ENCODE measurements around the gene MPPE1.
A peak's percentile ranks its signal among the peaks of the same experiment; 100 is the strongest.
"Not testable (repeated sequence)": the region's sequence is repeated elsewhere in the genome, so short reads cannot be mapped to it uniquely, and the experiment has no call there.

MPPE1 gene

DNA sequence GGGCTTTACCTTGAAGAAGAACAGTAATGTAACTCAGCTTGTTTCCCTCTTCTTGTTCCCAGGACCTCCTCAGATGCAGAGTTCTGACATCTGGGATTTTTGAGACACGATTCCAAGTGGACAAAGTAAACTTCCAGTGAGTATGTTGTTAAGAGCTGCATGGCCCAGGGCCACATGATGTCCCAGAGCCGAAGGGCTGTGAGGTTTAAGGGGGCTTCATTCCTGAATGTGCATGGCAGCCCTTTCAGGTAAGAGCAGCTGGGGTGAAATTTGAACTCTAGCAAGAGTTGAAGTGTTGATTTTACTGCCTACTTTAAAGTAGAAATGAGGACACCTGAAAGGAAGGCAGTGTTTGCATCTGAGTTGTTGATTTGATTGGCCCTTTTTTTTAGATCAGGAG is 43.6 kb downstream of the MPPE1 start:
- Histone ChIP-seq H3K27ac (ENCODE audit: low read depth, low read length) (no peak overlapping the region), H3K4me3 (ENCODE audit: low read depth, low read length) (no peak overlapping the region), H3K9ac (ENCODE audit: low read length) (no peak overlapping the region), H3K4me1 (ENCODE audit: control insufficient read depth, insufficient read depth, low read length) (peaks cover 13% of the 10 kb centered on the region), H3K36me3 (ENCODE audit: control insufficient read depth, insufficient read depth, low read length) (peaks cover 2% of the 10 kb centered on the region), H3K9me3 (ENCODE audit: control insufficient read depth, insufficient read depth, low read depth, low read length) (no peaks in the 10 kb centered on the region), H3K27me3 (ENCODE audit: control insufficient read depth, insufficient read depth, low read length) (no peaks in the 10 kb centered on the region)

- Histone ChIP-seq H3K27me3 (ENCODE audit: control insufficient read depth, insufficient read depth, low read length) (no peaks in the 10 kb centered on the region), H3K4me3 (ENCODE audit: low read depth, low read length) (no peak overlapping the region), H3K9ac (ENCODE audit: low read length) (no peak overlapping the region), H3K36me3 (ENCODE audit: control insufficient read depth, insufficient read depth, low read length) (no peaks in the 10 kb centered on the region; the same call in 1 of the 2 replicates), H3K4me1 (ENCODE audit: control insufficient read depth, insufficient read depth, low read length) (peaks cover 25% of the 10 kb centered on the region), H3K9me3 (ENCODE audit: control insufficient read depth, insufficient read depth, low read depth, low read length) (no peaks in the 10 kb centered on the region), H3K27ac (ENCODE audit: low read depth, low read length) (no peak overlapping the region)
Measured at GRCh38 chr18:11862468-11863137, 45.5 kb downstream of the MPPE1 start.

- no peaks in the 10 kb centered on the region for H3K9me3 ChIP-seq (ENCODE audit: control insufficient read depth, insufficient read depth, low read depth, low read length)
- no peaks in the 10 kb centered on the region for H3K27me3 ChIP-seq (ENCODE audit: control insufficient read depth, insufficient read depth, low read length)
- no peak overlapping the region for H3K27ac ChIP-seq (ENCODE audit: low read depth, low read length)
- H3K36me3 ChIP-seq (ENCODE audit: control insufficient read depth, insufficient read depth, low read length), result no peaks in the 10 kb centered on the region; the same call in 1 of the 2 replicates
- H3K4me3 ChIP-seq (ENCODE audit: low read depth, low read length), result no peak overlapping the region
- H3K9ac ChIP-seq (ENCODE audit: low read length), result no peak overlapping the region
- H3K4me1 ChIP-seq (ENCODE audit: control insufficient read depth, insufficient read depth, low read length), result peaks cover 32% of the 10 kb centered on the region
Measured at GRCh38 chr18:11861583-11862288, 46.4 kb downstream of the MPPE1 start.

- Histone ChIP-seq H3K27me3 (ENCODE audit: control insufficient read depth, insufficient read depth, low read length) (no peaks in the 10 kb centered on the region), H3K27ac (ENCODE audit: low read depth, low read length) (no peak overlapping the region), H3K36me3 (ENCODE audit: control insufficient read depth, insufficient read depth, low read length) (no peaks in the 10 kb centered on the region; the same call in 1 of the 2 replicates), H3K9ac (ENCODE audit: low read length) (no peak overlapping the region), H3K4me3 (ENCODE audit: low read depth, low read length) (no peak overlapping the region), H3K4me1 (ENCODE audit: control insufficient read depth, insufficient read depth, low read length) (peaks cover 37% of the 10 kb centered on the region), H3K9me3 (ENCODE audit: control insufficient read depth, insufficient read depth, low read depth, low read length) (no peaks in the 10 kb centered on the region)
Measured at GRCh38 chr18:11860594-11861450, 47.3 kb downstream of the MPPE1 start.

DNA sequence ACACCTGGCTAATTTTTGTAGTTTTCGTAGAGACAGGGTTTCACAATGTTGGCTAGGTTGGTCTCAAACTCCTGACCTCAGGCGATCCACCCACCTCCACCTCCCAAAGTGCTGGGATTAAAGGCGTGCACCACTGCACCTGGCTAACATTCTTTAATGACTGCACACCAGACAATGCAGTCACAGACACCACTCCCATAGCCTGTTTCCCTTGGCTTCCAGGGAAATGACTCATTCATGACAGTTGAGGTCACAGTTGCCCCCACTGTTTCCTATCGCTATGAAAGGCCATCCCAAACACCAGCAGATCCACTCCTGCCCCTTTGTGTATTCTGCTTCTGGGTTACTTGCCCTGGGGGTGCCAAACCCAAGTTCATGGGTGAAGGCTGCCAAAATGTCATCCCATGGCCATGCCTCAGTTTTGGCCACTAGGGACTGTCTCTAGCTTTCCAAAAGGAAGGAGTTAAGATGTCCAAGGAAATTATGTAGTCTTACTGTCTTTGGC is 48.2 kb downstream of the MPPE1 start:
- H3K27ac ChIP-seq (ENCODE audit: low read depth, low read length), result no peak overlapping the region
- no peaks in the 10 kb centered on the region for H3K27me3 ChIP-seq (ENCODE audit: control insufficient read depth, insufficient read depth, low read length)
- peaks cover 37% of the 10 kb centered on the region for H3K4me1 ChIP-seq (ENCODE audit: control insufficient read depth, insufficient read depth, low read length)
- H3K9me3 ChIP-seq (ENCODE audit: control insufficient read depth, insufficient read depth, low read depth, low read length), result no peaks in the 10 kb centered on the region
- no peak overlapping the region for H3K9ac ChIP-seq (ENCODE audit: low read length)
- no peaks in the 10 kb centered on the region for H3K36me3 ChIP-seq (ENCODE audit: control insufficient read depth, insufficient read depth, low read length)
- H3K4me3 ChIP-seq (ENCODE audit: low read depth, low read length), result no peak overlapping the region

DNA sequence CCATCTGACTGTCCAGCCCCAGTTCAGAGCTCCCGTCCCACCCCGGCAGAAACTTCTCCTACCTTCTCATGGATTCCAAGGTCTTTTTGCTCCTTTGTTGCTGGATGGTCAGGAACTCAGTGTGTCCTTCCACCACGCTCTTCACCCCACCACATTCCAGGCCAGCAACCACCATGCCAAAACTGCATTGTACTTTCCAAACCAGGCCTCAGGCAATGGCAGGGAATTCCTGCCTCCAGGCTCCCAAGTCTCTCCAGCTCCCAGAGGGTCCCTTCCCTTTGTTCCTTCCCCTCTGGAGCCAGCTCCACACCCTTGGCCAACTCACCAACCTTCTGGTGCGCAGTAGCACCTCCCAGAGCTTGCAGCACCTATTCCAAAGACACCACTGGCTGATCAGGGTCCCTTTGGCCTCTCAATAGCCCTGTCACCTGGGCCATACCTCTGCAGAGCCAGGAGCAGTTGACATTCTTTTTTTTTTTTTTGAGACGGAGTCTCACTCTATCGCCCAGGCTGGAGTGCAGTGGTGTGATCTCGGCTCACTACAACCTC is 48.8 kb downstream of the MPPE1 start:
- H3K4me3 ChIP-seq (ENCODE audit: low read depth, low read length), result no peak overlapping the region; the same call in 1 of the 2 replicates
- H3K9me3 ChIP-seq (ENCODE audit: control insufficient read depth, insufficient read depth, low read depth, low read length), result no peaks in the 10 kb centered on the region
- no peaks in the 10 kb centered on the region for H3K36me3 ChIP-seq (ENCODE audit: control insufficient read depth, insufficient read depth, low read length)
- peak overlapping the region; percentile 24 for H3K9ac ChIP-seq (ENCODE audit: low read length)
- peaks cover 37% of the 10 kb centered on the region for H3K4me1 ChIP-seq (ENCODE audit: control insufficient read depth, insufficient read depth, low read length)
- no peaks in the 10 kb centered on the region for H3K27me3 ChIP-seq (ENCODE audit: control insufficient read depth, insufficient read depth, low read length)
- peak overlapping the region; percentile 13; the same call in 1 of the 2 replicates for H3K27ac ChIP-seq (ENCODE audit: low read depth, low read length)

GRCh38 chr18:11857177-11857887 is 50.8 kb downstream of the MPPE1 start:
- Histone ChIP-seq H3K9ac (ENCODE audit: low read length) (peak overlapping the region; percentile 62), H3K27ac (ENCODE audit: low read depth, low read length) (peak overlapping the region; percentile 86), H3K36me3 (ENCODE audit: control insufficient read depth, insufficient read depth, low read length) (no peaks in the 10 kb centered on the region), H3K27me3 (ENCODE audit: control insufficient read depth, insufficient read depth, low read length) (no peaks in the 10 kb centered on the region), H3K4me3 (ENCODE audit: low read depth, low read length) (peak overlapping the region; percentile 28), H3K4me1 (ENCODE audit: control insufficient read depth, insufficient read depth, low read length) (peaks cover 37% of the 10 kb centered on the region), H3K9me3 (ENCODE audit: control insufficient read depth, insufficient read depth, low read depth, low read length) (no peaks in the 10 kb centered on the region)

GRCh38 chr18:11854554-11854953 is 53.6 kb downstream of the MPPE1 start:
- H3K36me3 ChIP-seq (ENCODE audit: control insufficient read depth, insufficient read depth, low read length); H3K9ac ChIP-seq (ENCODE audit: low read length); H3K27me3 ChIP-seq (ENCODE audit: control insufficient read depth, insufficient read depth, low read length); H3K9me3 ChIP-seq (ENCODE audit: control insufficient read depth, insufficient read depth, low read depth, low read length); H3K27ac ChIP-seq (ENCODE audit: low read depth, low read length); H3K4me3 ChIP-seq (ENCODE audit: low read depth, low read length): not testable (repeated sequence)
- peaks cover 45% of the 10 kb centered on the region for H3K4me1 ChIP-seq (ENCODE audit: control insufficient read depth, insufficient read depth, low read length)

GRCh38 chr18:11851806-11852337 is 56.2 kb downstream of the MPPE1 start:
- no peaks in the 10 kb centered on the region for H3K9me3 ChIP-seq (ENCODE audit: control insufficient read depth, insufficient read depth, low read depth, low read length)
- H3K9ac ChIP-seq (ENCODE audit: low read length), result peak overlapping the region; percentile 91
- peak overlapping the region; percentile 78 for H3K27ac ChIP-seq (ENCODE audit: low read depth, low read length)
- H3K36me3 ChIP-seq (ENCODE audit: control insufficient read depth, insufficient read depth, low read length), result no peaks in the 10 kb centered on the region
- H3K4me3 ChIP-seq (ENCODE audit: low read depth, low read length), result peak overlapping the region; percentile 93
- H3K4me1 ChIP-seq (ENCODE audit: control insufficient read depth, insufficient read depth, low read length), result peaks cover 20% of the 10 kb centered on the region
- H3K27me3 ChIP-seq (ENCODE audit: control insufficient read depth, insufficient read depth, low read length), result no peaks in the 10 kb centered on the region
